H1 (cell line): Measurements from ENCODE around the gene TIGD1. TPM values are rescaled to one million over a fixed set of nuclear protein-coding genes. Genes with fewer than 3 reads are reported as not detected.

Experiments
- CBX8 ChIP-seq: fragments of 300-800, 300-1000 bp; sonication (generic); IDR thresholded peaks from 2 replicates; pipeline ENCODE4 v1.7.1; 2016; ENCODE audit warnings: low read depth, low read length, borderline replicate concordance
- CHD2 ChIP-seq: IDR thresholded peaks from 2 replicates; pipeline ENCODE4 v1.6.1; 2012; ENCODE audit warnings: low read length, improper control_type of control experiment
- JUND ChIP-seq: IDR thresholded peaks from 2 replicates; pipeline ENCODE4 v1.6.1; 2011; ENCODE audit warnings: mild to moderate bottlenecking, improper control_type of control experiment, low read length
- NANOG ChIP-seq: IDR thresholded peaks from 2 replicates; pipeline ENCODE4 v1.6.1; 2011; ENCODE audit warnings: low read length, low read depth, mild to moderate bottlenecking, inconsistent platforms; ENCODE audit not compliant: insufficient read depth, poor library complexity, severe bottlenecking
- SAP30 ChIP-seq: fragments of 300-600 bp; sonication (generic); IDR thresholded peaks from 2 replicates; pipeline ENCODE4 v1.7.1; 2012; ENCODE audit warnings: low read length, moderate library complexity, mild to moderate bottlenecking, inconsistent platforms; ENCODE audit not compliant: insufficient read depth, insufficient replicate concordance
- SP1 ChIP-seq: IDR thresholded peaks from 2 replicates; pipeline ENCODE4 v1.6.1; 2011; ENCODE audit warnings: low read depth, low read length
- polyA plus RNA-seq, 7 experiments: library from polyadenylated mRNA; depleted of rRNA in 3 of 7; stranded (reverse) in 5 of 7; unstranded in 2 of 7; fragments of >200 nt in 5 of 7; fragments of 200-250 nt in 2 of 7; gene quantifications; 1 replicate in 5 of 7; 2 replicates in 1 of 7; 4 replicates in 1 of 7; pipeline versions ENCODE4 v1.2.1 to v1.2.3, GENCODE V29; 2011 to 2013; ENCODE audit warnings: missing spikeins in 2 of 7, mixed read lengths in 2 of 7
- total RNA-seq: library from RNA; stranded (reverse); fragmentation: NEBNext Ultra II Directional; extraction: Animal tissue kit (Norgen Biotek cat#: 25700); gene quantifications from 2 replicates; pipeline ENCODE4 v1.2.1, GENCODE V29; 2021

The TIGD1 gene
- total and polyA plus RNA-seq, 2 of the 8 experiments (the other 6 are each of a cell fraction or from before 2014, with no cell fraction given): 4.7 to 8.3 TPM

DNA sequence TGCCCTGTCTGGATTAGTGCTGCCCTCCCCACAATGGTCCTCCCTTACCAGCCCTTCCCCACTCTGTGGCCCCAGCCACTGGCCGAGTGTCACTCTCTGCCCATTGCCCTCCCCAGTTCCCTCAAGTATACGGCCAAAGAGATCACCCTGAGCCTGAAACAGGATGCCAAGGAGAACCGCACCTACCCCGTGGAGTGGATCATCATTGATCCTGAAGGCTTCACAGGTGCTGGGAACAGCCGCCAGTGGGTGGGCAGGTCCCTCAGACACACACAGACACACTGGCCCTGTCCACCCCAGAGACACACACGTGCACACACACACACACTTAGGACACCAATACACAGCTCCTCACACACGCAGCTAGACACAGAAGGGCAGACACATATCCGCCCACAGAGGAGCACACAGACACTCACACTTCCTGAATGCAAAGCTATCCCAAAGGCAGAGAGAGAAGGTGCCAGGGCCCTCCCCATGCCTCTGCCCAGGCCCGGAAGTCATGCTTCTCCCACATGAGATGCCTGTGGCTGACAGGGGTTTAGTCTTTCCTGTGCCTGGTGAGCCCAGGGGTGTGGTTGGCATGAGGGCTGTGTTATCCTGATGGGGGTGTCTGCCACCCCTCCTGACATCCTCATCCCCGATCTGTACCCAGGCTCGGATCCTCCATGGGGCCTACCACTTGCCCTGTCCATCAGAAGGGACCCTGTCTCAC, 21.5 kb downstream of the TIGD1 start (continued):
- no peak for TF ChIP-seq NANOG
- no peak for TF ChIP-seq JUND
- TF ChIP-seq SAP30: no peak
- TF ChIP-seq SP1: no peak
- TF ChIP-seq CHD2: no peak
- TF ChIP-seq CBX8: no peak
